HEK293 (cell line): Measurements from ENCODE around the gene SLC35F3.
"Not testable (repeated sequence)": the region's sequence is repeated elsewhere in the genome, so short reads cannot be mapped to it uniquely, and the experiment has no call there.

Experiments
- CTCF ChIA-PET: fragments of 350-600 bp; formaldehyde crosslinking; extraction: SDS; loops from one replicate; lab custom pipeline; 2021; ENCODE audit warnings: antibody characterized with exemption; lab: Yijun Ruan, JAX
- POLR2A ChIA-PET: fragments of 300-600 bp; formaldehyde crosslinking; extraction: SDS; loops from one replicate; lab custom pipeline; 2020; ENCODE audit warnings: antibody characterized with exemption, inconsistent platforms; lab: Yijun Ruan, JAX
- H3K27ac ChIP-seq: fragments of 200-500 bp; sonication (Bioruptor generic); 2 replicates; pipeline ENCODE4 v1.5.1; 2014; ENCODE audit warnings: low read depth, low read length, control low read depth, inconsistent platforms; ENCODE audit errors: extremely low read depth
- H3K36me3 ChIP-seq, 2 experiments: fragments of 200-500 bp in 1 of 2; sonication (Bioruptor generic) in 1 of 2; 1 replicate in 1 of 2; 2 replicates in 1 of 2; pipeline ENCODE4 v1.5.1; 2014 to 2017; ENCODE audit warnings: inconsistent platforms in 2 of 2, low read length in 2 of 2; ENCODE audit not compliant: control insufficient read depth in 2 of 2, insufficient read depth in 1 of 2
- H3K4me1 ChIP-seq: fragments of 200-500 bp; sonication (Bioruptor generic); 2 replicates; pipeline ENCODE4 v1.5.1; 2014; ENCODE audit warnings: mild to moderate bottlenecking, low read length, inconsistent platforms; ENCODE audit not compliant: control insufficient read depth, insufficient read depth
- H3K4me3 ChIP-seq: 2 replicates; pipeline ENCODE4 v1.5.1; 2011; ENCODE audit warnings: low read depth, mild to moderate bottlenecking, control low read depth, low read length, moderate library complexity
- H3K9me3 ChIP-seq: fragments of 200-500 bp; sonication (Bioruptor generic); 2 replicates; pipeline ENCODE4 v1.5.1; 2014; ENCODE audit warnings: low read depth, low read length, inconsistent platforms; ENCODE audit not compliant: control insufficient read depth, insufficient read depth
- KLF10 ChIP-seq: fragments of 450-650 bp; IDR thresholded peaks from 2 replicates; pipeline ENCODE4 v1.5.1; 2018; ENCODE audit warnings: missing biosample characterization, mild to moderate bottlenecking, missing genetic modification characterization
- OSR2 ChIP-seq: fragments of 450-650 bp; formaldehyde crosslinking; IDR thresholded peaks from 2 replicates; pipeline ENCODE4 v1.5.1; 2016; ENCODE audit warnings: missing biosample characterization, missing genetic modification characterization
- SCRT2 ChIP-seq: fragments of 450-650 bp; formaldehyde crosslinking; IDR thresholded peaks from 2 replicates; pipeline ENCODE4 v1.5.1; 2016; ENCODE audit warnings: missing biosample characterization, missing genetic modification characterization
- ZFP41 ChIP-seq: fragments of 450-650 bp; formaldehyde crosslinking; IDR thresholded peaks from 2 replicates; pipeline ENCODE4 v1.5.1; 2016; ENCODE audit warnings: missing biosample characterization, missing genetic modification characterization, borderline replicate concordance
- ZNF112 ChIP-seq: fragments of 450-650 bp; formaldehyde crosslinking; IDR thresholded peaks from 2 replicates; pipeline ENCODE4 v1.5.0; 2017; ENCODE audit warnings: missing biosample characterization, missing genetic modification characterization
- ZNF138 ChIP-seq: fragments of 450-650 bp; formaldehyde crosslinking; IDR thresholded peaks from 2 replicates; pipeline ENCODE4 v1.5.1; 2016; ENCODE audit warnings: missing biosample characterization, missing genetic modification characterization, borderline replicate concordance
- ZNF202 ChIP-seq: fragments of 450-650 bp; formaldehyde crosslinking; IDR thresholded peaks from 2 replicates; pipeline ENCODE4 v1.5.1; 2016; ENCODE audit warnings: missing biosample characterization, missing genetic modification characterization, borderline replicate concordance
- ZNF394 ChIP-seq: fragments of 450-650 bp; formaldehyde crosslinking; IDR thresholded peaks from 2 replicates; pipeline ENCODE4 v1.5.1; 2016; ENCODE audit warnings: missing biosample characterization, missing genetic modification characterization, mild to moderate bottlenecking, moderate library complexity, borderline replicate concordance
- ZNF423 ChIP-seq: fragments of 450-650 bp; formaldehyde crosslinking; IDR thresholded peaks from 2 replicates; pipeline ENCODE4 v1.5.1; 2016; ENCODE audit warnings: missing biosample characterization, missing genetic modification characterization
- ZNF426 ChIP-seq: fragments of 450-650 bp; formaldehyde crosslinking; IDR thresholded peaks from 2 replicates; pipeline ENCODE4 v1.5.1; 2017; ENCODE audit warnings: missing biosample characterization, missing genetic modification characterization, mild to moderate bottlenecking, inconsistent platforms, moderate library complexity
- ZNF544 ChIP-seq: fragments of 450-650 bp; formaldehyde crosslinking; IDR thresholded peaks from 2 replicates; pipeline ENCODE4 v1.5.0; 2017; ENCODE audit warnings: missing biosample characterization, missing genetic modification characterization
- ZNF548 ChIP-seq: fragments of 450-650 bp; formaldehyde crosslinking; IDR thresholded peaks from 2 replicates; pipeline ENCODE4 v1.5.1; 2016; ENCODE audit warnings: missing biosample characterization, missing genetic modification characterization
- ZNF626 ChIP-seq: fragments of 450-650 bp; sonication (Bioruptor Pico); formaldehyde crosslinking; IDR thresholded peaks from 2 replicates; pipeline ENCODE4 v1.5.1; 2018; ENCODE audit warnings: missing biosample characterization, missing genetic modification characterization, inconsistent platforms
- ZNF629 ChIP-seq: fragments of 450-650 bp; formaldehyde crosslinking; IDR thresholded peaks from 2 replicates; pipeline ENCODE4 v1.5.1; 2017; ENCODE audit warnings: missing biosample characterization, missing genetic modification characterization
- ZNF843 ChIP-seq: fragments of 450-650 bp; formaldehyde crosslinking; IDR thresholded peaks from 2 replicates; pipeline ENCODE4 v1.5.1; 2016; ENCODE audit warnings: missing biosample characterization, missing genetic modification characterization
- TF ChIP-seq, protein P1 (sequence below): fragments of 450-650 bp; formaldehyde crosslinking; IDR thresholded peaks from 2 replicates; pipeline ENCODE4 v1.5.1; 2016; ENCODE audit warnings: missing biosample characterization, missing genetic modification characterization
- TF ChIP-seq, protein P2 (sequence below): fragments of 450-650 bp; formaldehyde crosslinking; IDR thresholded peaks from 2 replicates; pipeline ENCODE4 v1.5.1; 2016; ENCODE audit warnings: missing biosample characterization, missing genetic modification characterization
- TF ChIP-seq, protein P3 (sequence below): fragments of 450-650 bp; formaldehyde crosslinking; IDR thresholded peaks from 2 replicates; pipeline ENCODE4 v1.5.1; 2016; ENCODE audit warnings: missing biosample characterization, missing genetic modification characterization
- TF ChIP-seq, protein P4 (sequence below): sonication (generic); formaldehyde crosslinking; IDR thresholded peaks from 2 replicates; pipeline ENCODE4 v1.8.1; 2022; ENCODE audit warnings: mild to moderate bottlenecking, moderate library complexity, missing genetic modification reagents

The SLC35F3 gene

DNA sequence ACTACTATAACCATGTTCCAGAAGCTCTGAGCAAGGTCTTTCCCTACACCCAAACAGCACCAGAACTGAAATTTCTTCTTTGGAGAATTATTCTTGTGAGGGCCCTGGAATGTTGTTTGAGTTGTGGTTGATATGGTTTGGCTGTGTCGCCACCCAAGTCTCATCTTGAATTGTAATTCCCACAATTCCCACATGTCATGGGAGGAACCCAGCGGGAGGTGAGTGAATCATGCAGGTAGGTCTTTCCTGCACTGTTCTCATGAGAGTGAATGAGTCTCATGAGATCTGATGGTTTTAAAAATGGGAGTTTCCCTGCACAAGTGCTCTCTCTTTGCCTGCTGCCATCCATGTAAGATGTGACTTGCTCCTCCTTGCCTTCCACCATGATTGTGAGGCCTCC is 272.4 kb downstream of the SLC35F3 start:
- H3K4me3 ChIP-seq, H3K4me1 ChIP-seq, H3K36me3 ChIP-seq, H3K27ac ChIP-seq, H3K9me3 ChIP-seq, POLR2A ChIA-PET: not testable (repeated sequence)
- CTCF ChIA-PET, result interaction anchor here (0.7 to 1.3 kb wide), 2 partner anchors 35 to 133 kb away, joined by 3 to 4 read pairs; no protein-coding TSS in a partner anchor

- no peak overlapping the region for H3K4me3 ChIP-seq
- H3K27ac ChIP-seq, result no peak overlapping the region
- no peaks in the 10 kb centered on the region for H3K9me3 ChIP-seq
- TF ChIP-seq ZNF548 (tag by site-specific recombination) (no peak), ZNF626 (no peak), KLF10 (no peak), ZNF544 (no peak), ZFP41 (no peak), ZNF629 (no peak), ZNF423 (tag by site-specific recombination) (no peak), ZNF426 (tag by site-specific recombination) (no peak), ZNF112 (tag by site-specific recombination) (no peak), ZNF138 (tag by site-specific recombination) (no peak), ZNF202 (tag by site-specific recombination) (no peak), ZNF843 (no peak)
- TF ChIP-seq, protein P1, sequence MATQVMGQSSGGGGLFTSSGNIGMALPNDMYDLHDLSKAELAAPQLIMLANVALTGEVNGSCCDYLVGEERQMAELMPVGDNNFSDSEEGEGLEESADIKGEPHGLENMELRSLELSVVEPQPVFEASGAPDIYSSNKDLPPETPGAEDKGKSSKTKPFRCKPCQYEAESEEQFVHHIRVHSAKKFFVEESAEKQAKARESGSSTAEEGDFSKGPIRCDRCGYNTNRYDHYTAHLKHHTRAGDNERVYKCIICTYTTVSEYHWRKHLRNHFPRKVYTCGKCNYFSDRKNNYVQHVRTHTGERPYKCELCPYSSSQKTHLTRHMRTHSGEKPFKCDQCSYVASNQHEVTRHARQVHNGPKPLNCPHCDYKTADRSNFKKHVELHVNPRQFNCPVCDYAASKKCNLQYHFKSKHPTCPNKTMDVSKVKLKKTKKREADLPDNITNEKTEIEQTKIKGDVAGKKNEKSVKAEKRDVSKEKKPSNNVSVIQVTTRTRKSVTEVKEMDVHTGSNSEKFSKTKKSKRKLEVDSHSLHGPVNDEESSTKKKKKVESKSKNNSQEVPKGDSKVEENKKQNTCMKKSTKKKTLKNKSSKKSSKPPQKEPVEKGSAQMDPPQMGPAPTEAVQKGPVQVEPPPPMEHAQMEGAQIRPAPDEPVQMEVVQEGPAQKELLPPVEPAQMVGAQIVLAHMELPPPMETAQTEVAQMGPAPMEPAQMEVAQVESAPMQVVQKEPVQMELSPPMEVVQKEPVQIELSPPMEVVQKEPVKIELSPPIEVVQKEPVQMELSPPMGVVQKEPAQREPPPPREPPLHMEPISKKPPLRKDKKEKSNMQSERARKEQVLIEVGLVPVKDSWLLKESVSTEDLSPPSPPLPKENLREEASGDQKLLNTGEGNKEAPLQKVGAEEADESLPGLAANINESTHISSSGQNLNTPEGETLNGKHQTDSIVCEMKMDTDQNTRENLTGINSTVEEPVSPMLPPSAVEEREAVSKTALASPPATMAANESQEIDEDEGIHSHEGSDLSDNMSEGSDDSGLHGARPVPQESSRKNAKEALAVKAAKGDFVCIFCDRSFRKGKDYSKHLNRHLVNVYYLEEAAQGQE (tag by site-specific recombination), result no peak
- ChIA-PET POLR2A (no interaction called here), CTCF (interaction anchor here (1.9 kb wide), 1 partner anchor 125 kb away, joined by 6 read pairs; no protein-coding TSS in a partner anchor)
- H3K4me1 ChIP-seq, result no peaks in the 10 kb centered on the region
- no peaks in the 10 kb centered on the region for H3K36me3 ChIP-seq
These were observed 281.0 kb downstream of the SLC35F3 start for GRCh38 chr1:234185438-234185837.

DNA sequence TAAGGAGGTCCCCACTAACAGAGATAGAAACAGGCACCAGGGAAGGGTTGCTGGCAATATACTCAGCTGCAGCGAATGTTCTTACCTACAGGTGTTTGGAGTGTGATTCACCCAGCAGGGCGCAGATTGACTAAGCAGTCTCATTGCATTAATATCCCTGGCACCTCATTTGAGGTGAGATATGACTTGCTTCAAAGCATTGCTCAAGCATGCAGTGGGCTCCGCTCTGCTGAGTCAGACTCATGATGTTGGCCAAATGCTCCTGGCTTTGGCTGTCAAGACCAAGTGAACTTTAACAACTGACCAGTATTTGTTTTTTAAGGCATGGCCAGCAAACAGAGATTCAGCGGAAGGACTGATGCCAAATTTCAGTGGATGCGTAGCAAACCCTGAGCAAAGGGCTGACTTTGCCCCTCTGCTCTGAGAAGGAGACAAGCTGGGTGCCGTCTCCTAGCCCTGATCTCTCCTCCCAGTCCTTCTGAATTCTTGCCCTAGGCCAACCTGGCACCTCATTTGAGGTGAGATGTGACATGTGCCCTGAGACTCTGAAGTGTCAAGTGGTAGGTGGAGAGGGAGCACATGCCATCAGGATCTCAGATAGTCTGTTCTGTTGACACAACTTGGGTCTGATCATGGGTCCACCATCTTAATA is 281.7 kb downstream of the SLC35F3 start:
- Histone ChIP-seq H3K4me1 (no peaks in the 10 kb centered on the region), H3K9me3 (no peaks in the 10 kb centered on the region), H3K36me3 (no peaks in the 10 kb centered on the region), H3K4me3 (no peak overlapping the region), H3K27ac (no peak overlapping the region)
- CTCF ChIA-PET, result interaction anchor here (0.5 to 1.2 kb wide), 2 partner anchors 124 to 197 kb away, joined by 3 to 5 read pairs; no protein-coding TSS in a partner anchor
- POLR2A ChIA-PET, result no interaction called here
- TF ChIP-seq, protein P2, sequence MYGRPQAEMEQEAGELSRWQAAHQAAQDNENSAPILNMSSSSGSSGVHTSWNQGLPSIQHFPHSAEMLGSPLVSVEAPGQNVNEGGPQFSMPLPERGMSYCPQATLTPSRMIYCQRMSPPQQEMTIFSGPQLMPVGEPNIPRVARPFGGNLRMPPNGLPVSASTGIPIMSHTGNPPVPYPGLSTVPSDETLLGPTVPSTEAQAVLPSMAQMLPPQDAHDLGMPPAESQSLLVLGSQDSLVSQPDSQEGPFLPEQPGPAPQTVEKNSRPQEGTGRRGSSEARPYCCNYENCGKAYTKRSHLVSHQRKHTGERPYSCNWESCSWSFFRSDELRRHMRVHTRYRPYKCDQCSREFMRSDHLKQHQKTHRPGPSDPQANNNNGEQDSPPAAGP (tag by site-specific recombination), result no peak
- TF ChIP-seq ZNF394 (no peak), SCRT2 (tag by site-specific recombination) (peak; percentile 91), OSR2 (tag by site-specific recombination) (no peak)
- TF ChIP-seq, protein P3, sequence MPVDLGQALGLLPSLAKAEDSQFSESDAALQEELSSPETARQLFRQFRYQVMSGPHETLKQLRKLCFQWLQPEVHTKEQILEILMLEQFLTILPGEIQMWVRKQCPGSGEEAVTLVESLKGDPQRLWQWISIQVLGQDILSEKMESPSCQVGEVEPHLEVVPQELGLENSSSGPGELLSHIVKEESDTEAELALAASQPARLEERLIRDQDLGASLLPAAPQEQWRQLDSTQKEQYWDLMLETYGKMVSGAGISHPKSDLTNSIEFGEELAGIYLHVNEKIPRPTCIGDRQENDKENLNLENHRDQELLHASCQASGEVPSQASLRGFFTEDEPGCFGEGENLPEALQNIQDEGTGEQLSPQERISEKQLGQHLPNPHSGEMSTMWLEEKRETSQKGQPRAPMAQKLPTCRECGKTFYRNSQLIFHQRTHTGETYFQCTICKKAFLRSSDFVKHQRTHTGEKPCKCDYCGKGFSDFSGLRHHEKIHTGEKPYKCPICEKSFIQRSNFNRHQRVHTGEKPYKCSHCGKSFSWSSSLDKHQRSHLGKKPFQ (tag by site-specific recombination), result no peak
- TF ChIP-seq, protein P4, sequence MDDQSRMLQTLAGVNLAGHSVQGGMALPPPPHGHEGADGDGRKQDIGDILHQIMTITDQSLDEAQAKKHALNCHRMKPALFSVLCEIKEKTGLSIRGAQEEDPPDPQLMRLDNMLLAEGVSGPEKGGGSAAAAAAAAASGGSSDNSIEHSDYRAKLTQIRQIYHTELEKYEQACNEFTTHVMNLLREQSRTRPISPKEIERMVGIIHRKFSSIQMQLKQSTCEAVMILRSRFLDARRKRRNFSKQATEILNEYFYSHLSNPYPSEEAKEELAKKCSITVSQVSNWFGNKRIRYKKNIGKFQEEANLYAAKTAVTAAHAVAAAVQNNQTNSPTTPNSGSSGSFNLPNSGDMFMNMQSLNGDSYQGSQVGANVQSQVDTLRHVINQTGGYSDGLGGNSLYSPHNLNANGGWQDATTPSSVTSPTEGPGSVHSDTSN, result no peak
